Naive thymus-derived CD4-positive, alpha-beta T cell (primary cell): Measurements from ENCODE around the gene ITGAX. TPM values are rescaled to one million over a fixed set of nuclear protein-coding genes. Genes with fewer than 3 reads are reported as not detected.
"Not testable (repeated sequence)": the region's sequence is repeated elsewhere in the genome, so short reads cannot be mapped to it uniquely, and the experiment has no call there.

Experiments
- ATAC-seq: fragments of 150-1000 bp; cut with Tn5 transposase; 2 replicates; pipeline ENCODE4 v1.10.0; 2021; ENCODE audit warnings: mild to moderate bottlenecking, moderate library complexity
- CTCF ChIA-PET: fragments of 350-600 bp; sonication (Branson Sonifier 250); formaldehyde crosslinking; loops from one replicate; lab custom pipeline; 2021; ENCODE audit warnings: antibody characterized with exemption; lab: Charles Lee
- POLR2A ChIA-PET: fragments of 350-600 bp; sonication (Branson Sonifier 250); formaldehyde crosslinking; loops from one replicate; lab custom pipeline; 2021; ENCODE audit warnings: antibody characterized with exemption, inconsistent platforms; lab: Charles Lee
- DNase-seq, 9 donors: peaks; one replicate each; pipeline versions ENCODE4 v3.0.0 to v3.0.0-alpha.2; 2020 to 2022; ENCODE audit warnings: mixed read lengths in 1 of 9
- H3K27ac ChIP-seq: one replicate; pipeline ENCODE4 v1.7.0; 2013; ENCODE audit warnings: mild to moderate bottlenecking, low read depth, low read length, moderate library complexity
- H3K27me3 ChIP-seq, 2 donors: one replicate each; pipeline ENCODE4 v1.7.0; 2013; ENCODE audit warnings: low read length in 2 of 2, mild to moderate bottlenecking in 2 of 2, moderate library complexity in 2 of 2; ENCODE audit not compliant: control insufficient read depth in 2 of 2, insufficient read depth in 2 of 2
- H3K36me3 ChIP-seq, 3 experiments: 1 replicate in 2 of 3; 2 replicates in 1 of 3; pipeline ENCODE4 v1.7.0; 2013; ENCODE audit warnings: low read length in 3 of 3, mild to moderate bottlenecking in 3 of 3, moderate library complexity in 1 of 3; ENCODE audit not compliant: insufficient read depth in 3 of 3, control insufficient read depth in 2 of 3
- H3K4me1 ChIP-seq, 2 donors: one replicate each; pipeline ENCODE4 v1.7.0; 2013; ENCODE audit warnings: low read length in 2 of 2, mild to moderate bottlenecking in 2 of 2, moderate library complexity in 1 of 2; ENCODE audit not compliant: control insufficient read depth in 2 of 2, insufficient read depth in 2 of 2
- H3K4me3 ChIP-seq: 2 replicates; pipeline ENCODE4 v1.7.0; 2013; ENCODE audit warnings: mild to moderate bottlenecking, low read length
- H3K9me3 ChIP-seq, 3 experiments: 1 replicate in 2 of 3; 2 replicates in 1 of 3; pipeline ENCODE4 v1.7.0; 2013; ENCODE audit warnings: low read length in 3 of 3; ENCODE audit not compliant: control insufficient read depth in 2 of 3
- H3K27ac Mint-ChIP-seq, 9 donors: one replicate each; pipeline ENCODE4 v1.8.0; 2020 to 2022; ENCODE audit warnings: mixed read lengths in 9 of 9, mild to moderate bottlenecking in 8 of 9, moderate library complexity in 5 of 9, inconsistent platforms in 2 of 9
- H3K27me3 Mint-ChIP-seq, 5 donors: one replicate each; pipeline ENCODE4 v1.8.0; 2021 to 2022; ENCODE audit warnings: mixed read lengths in 5 of 5, mild to moderate bottlenecking in 1 of 5
- H3K36me3 Mint-ChIP-seq, 5 donors: one replicate each; pipeline ENCODE4 v1.8.0; 2020 to 2022; ENCODE audit warnings: mixed read lengths in 5 of 5, mild to moderate bottlenecking in 3 of 5, inconsistent platforms in 1 of 5
- H3K4me1 Mint-ChIP-seq, 7 donors: one replicate each; pipeline ENCODE4 v1.8.0; 2020 to 2022; ENCODE audit warnings: mixed read lengths in 7 of 7, mild to moderate bottlenecking in 3 of 7, inconsistent platforms in 1 of 7
- H3K4me3 Mint-ChIP-seq, 10 donors: one replicate each; pipeline ENCODE4 v1.8.0; 2020 to 2022; ENCODE audit warnings: mild to moderate bottlenecking in 10 of 10, mixed read lengths in 10 of 10, moderate library complexity in 6 of 10, inconsistent platforms in 2 of 10
- H3K9me3 Mint-ChIP-seq, 11 donors: one replicate each; pipeline ENCODE4 v1.8.0; 2020 to 2022; ENCODE audit warnings: mixed read lengths in 11 of 11, mild to moderate bottlenecking in 4 of 11, inconsistent platforms in 1 of 11, moderate library complexity in 1 of 11
- intact Hi-C, 2 donors: fragments of 100-400 bp; cut with micrococcal nuclease; formaldehyde crosslinking; loops; one replicate each; pipeline ENCODE4 v1.15.1; 2023
- polyA plus RNA-seq, 2 donors: library from polyadenylated mRNA; unstranded; fragments of 300-500 nt; fragmentation: Illumina TruSeq; gene quantifications; one replicate each; pipeline ENCODE4 v1.2.3, GENCODE V29; 2021
- total RNA-seq, 6 experiments: library from RNA in 5 of 6; stranded (reverse) in 5 of 6; gene quantifications; 1 replicate in 5 of 6; 2 replicates in 1 of 6; pipeline ENCODE4 v1.2.3 and lab custom pipeline; 2021 to 2026

Gene ITGAX
- total and polyA plus RNA-seq, 7 experiments from 2014 or later: 0.05 to 306 (median 22.1) TPM; not detected in 1

GRCh38 chr16:31414706-31415105 lies 59.7 kb downstream of the ITGAX start:
- Histone ChIP-seq H3K27me3 (no peaks in the 10 kb centered on the region), H3K27ac (no peak overlapping the region), H3K4me3 (no peak overlapping the region), H3K9me3 (no peaks in the 10 kb centered on the region), H3K4me1 (peaks cover 0 to 29% of the 10 kb centered on the region in 2 donors), H3K36me3 (no peaks in the 10 kb centered on the region)
- Mint-ChIP-seq H3K27me3 (peaks cover 0 to 21% (median 0%) of the 10 kb centered on the region in 5 donors), H3K36me3 (peaks cover 0 to 6% (median 0%) of the 10 kb centered on the region in 5 donors), H3K9me3 (peaks cover 0 to 5% (median 2%) of the 10 kb centered on the region in 11 donors), H3K4me1 (peaks cover 0 to 29% (median 6%) of the 10 kb centered on the region in 7 donors), H3K27ac (peak overlapping the region in 1 of 9 donors; percentile 31), H3K4me3 (no peak overlapping the region)
- intact Hi-C loops: no loop called here
- ChIA-PET POLR2A (no interaction called here), CTCF (no interaction called here)
- DNase-seq (no peak), ATAC-seq (peak; percentile 42)

DNA sequence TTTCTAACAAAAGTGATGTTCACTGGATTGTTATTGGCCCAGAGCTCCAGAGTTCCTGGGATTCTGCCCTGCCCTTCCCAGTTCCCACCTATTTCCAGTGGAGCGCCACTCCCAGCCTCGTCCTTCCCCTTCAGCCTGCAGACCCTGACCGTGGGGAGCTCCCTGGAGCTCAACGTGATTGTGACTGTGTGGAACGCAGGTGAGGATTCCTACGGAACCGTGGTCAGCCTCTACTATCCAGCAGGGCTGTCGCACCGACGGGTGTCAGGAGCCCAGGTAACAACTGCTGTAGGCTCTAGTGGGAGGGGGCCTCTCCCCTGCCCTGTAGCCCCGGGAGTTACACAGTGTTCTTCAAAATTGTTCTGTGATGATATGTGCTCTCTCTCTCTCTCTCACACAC lies 61.4 kb downstream of the ITGAX start:
- CTCF ChIA-PET: no interaction called here
- Mint-ChIP-seq H3K4me3 (no peak overlapping the region), H3K4me1 (peaks cover 0 to 40% (median 6%) of the 10 kb centered on the region in 7 donors)

GRCh38 chr16:31417036-31417435 lies 62.1 kb downstream of the ITGAX start:
- peaks cover 0 to 46% (median 6%) of the 10 kb centered on the region in 7 donors for H3K4me1 Mint-ChIP-seq
- H3K27ac ChIP-seq, H3K36me3 Mint-ChIP-seq, H3K27me3 ChIP-seq, CTCF ChIA-PET, POLR2A ChIA-PET, H3K27ac Mint-ChIP-seq, H3K9me3 ChIP-seq, ATAC-seq, H3K9me3 Mint-ChIP-seq, intact Hi-C loops, H3K4me3 ChIP-seq, H3K36me3 ChIP-seq, H3K4me3 Mint-ChIP-seq, DNase-seq: not testable (repeated sequence)
- peaks cover 0 to 50% of the 10 kb centered on the region in 2 donors for H3K4me1 ChIP-seq
- H3K27me3 Mint-ChIP-seq: peaks cover 0 to 19% (median 0%) of the 10 kb centered on the region in 5 donors

More for the DNA sequence above, 61.4 kb downstream of the ITGAX start:
- POLR2A ChIA-PET: no interaction called here
- Histone ChIP-seq H3K4me3 (no peak overlapping the region), H3K27ac (no peak overlapping the region), H3K9me3 (no peaks in the 10 kb centered on the region), H3K27me3 (no peaks in the 10 kb centered on the region), H3K4me1 (peaks cover 0 to 44% of the 10 kb centered on the region in 2 donors), H3K36me3 (no peaks in the 10 kb centered on the region)
- peaks cover 0 to 19% (median 0%) of the 10 kb centered on the region in 5 donors for H3K27me3 Mint-ChIP-seq
- intact Hi-C loops: no loop called here
- no peak for DNase-seq
- peak overlapping the region in 1 of 9 donors; percentile 26 for H3K27ac Mint-ChIP-seq
- no peak for ATAC-seq
- peaks cover 0 to 6% (median 0%) of the 10 kb centered on the region in 5 donors for H3K36me3 Mint-ChIP-seq
- H3K9me3 Mint-ChIP-seq: peaks cover 0 to 9% (median 2%) of the 10 kb centered on the region in 11 donors

GRCh38 chr16:31417916-31418315 lies 62.9 kb downstream of the ITGAX start:
- Histone ChIP-seq H3K4me1 (peaks cover 0 to 57% of the 10 kb centered on the region in 2 donors), H3K27ac (no peak overlapping the region), H3K4me3 (no peak overlapping the region), H3K9me3 (no peaks in the 10 kb centered on the region), H3K27me3 (no peaks in the 10 kb centered on the region), H3K36me3 (no peaks in the 10 kb centered on the region)
- CTCF ChIA-PET: no interaction called here
- intact Hi-C loops: no loop called here
- Mint-ChIP-seq H3K27ac (peak overlapping the region in 1 of 9 donors; percentile 39), H3K36me3 (peaks cover 0 to 8% (median 0%) of the 10 kb centered on the region in 5 donors), H3K27me3 (peaks cover 0 to 23% (median 0%) of the 10 kb centered on the region in 5 donors), H3K4me3 (no peak overlapping the region), H3K4me1 (peaks cover 0 to 52% (median 6%) of the 10 kb centered on the region in 7 donors), H3K9me3 (peaks cover 0 to 9% (median 2%) of the 10 kb centered on the region in 11 donors)
- DNase-seq (no peak), ATAC-seq (no peak)
- POLR2A ChIA-PET: no interaction called here

DNA sequence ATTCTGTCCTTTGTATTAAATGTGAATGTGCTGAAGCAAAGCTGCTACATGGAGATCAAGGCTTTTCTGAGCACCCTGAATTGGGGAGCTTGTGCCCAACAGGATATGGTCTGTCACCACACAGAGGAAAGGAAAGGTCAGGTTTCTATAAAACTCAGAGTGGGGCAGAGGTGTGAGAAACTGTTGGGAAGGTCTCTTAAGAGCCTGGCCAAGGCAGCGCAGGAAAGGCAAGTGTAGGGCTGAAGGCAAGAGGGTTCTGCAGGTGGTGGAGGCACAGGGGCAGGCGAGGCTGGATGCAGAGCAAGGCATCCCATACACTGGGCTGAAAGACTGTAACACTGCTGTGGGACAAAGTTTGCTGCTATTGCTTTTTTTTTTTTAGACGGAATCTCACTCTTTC lies 65.1 kb downstream of the ITGAX start:
- peaks cover 0 to 52% of the 10 kb centered on the region in 2 donors for H3K4me1 ChIP-seq
- no peak overlapping the region for H3K27ac ChIP-seq
- no peak overlapping the region for H3K4me3 ChIP-seq
- H3K27me3 ChIP-seq: no peaks in the 10 kb centered on the region
- CTCF ChIA-PET: no interaction called here
- Mint-ChIP-seq H3K4me3 (peak overlapping the region in 1 of 10 donors; percentile 74), H3K27me3 (peaks cover 0 to 16% (median 0%) of the 10 kb centered on the region in 5 donors), H3K4me1 (peaks cover 0 to 57% (median 6%) of the 10 kb centered on the region in 7 donors), H3K36me3 (peaks cover 0 to 8% (median 0%) of the 10 kb centered on the region in 5 donors), H3K9me3 (peaks cover 0 to 9% (median 2%) of the 10 kb centered on the region in 11 donors), H3K27ac (peak overlapping the region in 2 of 9 donors; percentile 26 to 59)
- ATAC-seq: no peak
- no peak for DNase-seq
- no peaks in the 10 kb centered on the region for H3K36me3 ChIP-seq
- POLR2A ChIA-PET: no interaction called here
- H3K9me3 ChIP-seq: no peaks in the 10 kb centered on the region
- intact Hi-C loops: loop anchor here in 1 of 2 donors (5.0 kb wide), 1 partner anchor 33 kb away; no protein-coding TSS in a partner anchor

DNA sequence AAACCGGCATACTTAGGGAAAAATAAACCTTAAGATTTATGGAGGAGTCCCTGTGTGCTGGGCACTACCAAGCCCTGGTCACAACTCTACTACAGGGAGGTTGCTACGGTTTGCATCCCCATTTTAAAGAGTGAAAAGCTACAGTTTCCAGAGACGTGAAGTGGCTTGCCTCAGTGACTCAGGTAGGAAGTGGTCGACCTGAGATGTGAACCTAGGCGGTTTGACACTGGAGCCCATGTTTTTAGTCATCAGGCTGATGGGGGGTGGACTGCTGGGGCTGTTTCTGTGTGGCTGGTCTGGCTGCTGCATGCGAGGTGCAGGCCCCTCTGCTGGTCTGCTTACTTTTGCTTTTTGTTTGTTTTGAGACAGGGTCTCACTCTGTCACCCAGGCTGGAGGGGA lies 66.6 kb downstream of the ITGAX start:
- ATAC-seq: peak; percentile 53
- peaks cover 3 to 45% (median 5%) of the 10 kb centered on the region in 7 donors for H3K4me1 Mint-ChIP-seq
- peak in 1 of 9 donors; percentile 64 for DNase-seq
- H3K4me3 ChIP-seq: no peak overlapping the region
- peaks cover 0 to 45% of the 10 kb centered on the region in 2 donors for H3K4me1 ChIP-seq
- no peaks in the 10 kb centered on the region for H3K36me3 ChIP-seq
- no peaks in the 10 kb centered on the region for H3K9me3 ChIP-seq
- peak overlapping the region in 1 of 10 donors; percentile 64 for H3K4me3 Mint-ChIP-seq
- H3K27ac ChIP-seq: no peak overlapping the region
- POLR2A ChIA-PET: no interaction called here
- H3K27me3 ChIP-seq: no peaks in the 10 kb centered on the region
- intact Hi-C loops: loop anchor here in 1 of 2 donors (5.0 kb wide), 1 partner anchor 34 kb away; no protein-coding TSS in a partner anchor
- H3K9me3 Mint-ChIP-seq: peaks cover 0 to 9% (median 2%) of the 10 kb centered on the region in 11 donors
- CTCF ChIA-PET: no interaction called here
- peaks cover 0 to 8% (median 0%) of the 10 kb centered on the region in 5 donors for H3K36me3 Mint-ChIP-seq
- peak overlapping the region in 2 of 9 donors; percentile 14 to 83 for H3K27ac Mint-ChIP-seq
- peaks cover 0 to 12% (median 0%) of the 10 kb centered on the region in 5 donors for H3K27me3 Mint-ChIP-seq
